Psoas muscle (tissue), 8 donors: ENCODE results near the gene GJA1. TPM values are rescaled to one million over a fixed set of nuclear protein-coding genes. Genes with fewer than 3 reads are reported as not detected.

Experiments used
- ATAC-seq, 4 donors: fragments of 200-7000 bp; cut with Tn5 transposase; one replicate each; pipeline ENCODE4 v1.9.1; 2020; ENCODE audit warnings: moderate library complexity in 3 of 4, mild to moderate bottlenecking in 2 of 4
- DNase-seq, 2 donors: peaks; one replicate each; pipeline ENCODE4 v3.0.0-alpha.2; 2020
- H3K27ac ChIP-seq: fragments of 200-600 bp; one replicate; pipeline ENCODE4 v1.8.0; 2022
- H3K27me3 ChIP-seq, 3 donors: fragments of 200-600 bp in 1 of 3; one replicate each; pipeline versions ENCODE4 v1.6.1 to v1.8.0; 2013 to 2022; ENCODE audit warnings: low read length in 2 of 3, mild to moderate bottlenecking in 2 of 3, moderate library complexity in 1 of 3; ENCODE audit not compliant: insufficient read depth in 3 of 3
- H3K36me3 ChIP-seq, 2 donors: fragments of 200-600 bp in 1 of 2; one replicate each; pipeline versions ENCODE4 v1.6.1 to v1.8.0; 2013 to 2022; ENCODE audit warnings: low read depth in 1 of 2, mild to moderate bottlenecking in 1 of 2, moderate library complexity in 1 of 2; ENCODE audit not compliant: insufficient read depth in 1 of 2
- H3K4me1 ChIP-seq: fragments of 200-600 bp; one replicate; pipeline ENCODE4 v1.8.0; 2022
- H3K4me3 ChIP-seq: fragments of 200-600 bp; one replicate; pipeline ENCODE4 v1.8.0; 2022; ENCODE audit warnings: mild to moderate bottlenecking
- H3K9me3 ChIP-seq: fragments of 200-600 bp; one replicate; pipeline ENCODE4 v1.8.0; 2022
- CTCF ChIP-seq: fragments of 200-600 bp; IDR thresholded peaks from one replicate; pipeline ENCODE4 v1.8.0; 2022; ENCODE audit warnings: antibody characterized with exemption
- WGBS, 3 donors: extraction: QIAGEN DNeasy Blood & Tissue Kit; methylation state at CpG; one replicate each; pipeline versions ENCODE4 v1.1.6 to v1.1.7; 2013; 5-methylcytosine and 5-hydroxymethylcytosine counted together
- intact Hi-C, 2 donors: fragments of 100-400 bp; cut with DNase I; formaldehyde crosslinking; loops; one replicate each; pipeline versions ENCODE4 v1.11.0 to v1.14.2; 2022
- polyA plus RNA-seq, 3 donors: library from polyadenylated mRNA; stranded (reverse); fragments of 200-250 nt; gene quantifications; one replicate each; pipeline ENCODE4 v1.2.3, GENCODE V29; 2013
- total RNA-seq, 4 donors: library from RNA; stranded (reverse); fragmentation: NEBNext Ultra II Directional in 2 of 4; extraction: Animal tissue kit (Norgen Biotek cat#: 25700) in 2 of 4; gene quantifications; one replicate each; pipeline versions ENCODE4 v1.2.1 to v1.2.4, GENCODE V29; 2021 to 2023
- donor health status: healthy with polysubstance abuse.
- donor health status: DM: no; HTN: no; CAD: no; lungs with moderate emphysema.
- donor health status: Bipolar disorder and iron deficiency.
- donor health status: healthy.
- donor health status: DM: yes; HTN: yes; CAD: no.
- donor health status: DM: no; HTN: no; CAD: no.
- donor health status: DM: no; HTN: no; CAD: no.
- donor health status: DM: yes; HTN: yes; CAD: no.

The GJA1 gene
- total and polyA plus RNA-seq, 7 donors: 5.8 to 20.2 (median 9.8) TPM

GRCh38 chr6:121463087-121463486, 27.6 kb downstream of the GJA1 start:
- DNase-seq (no peak), ATAC-seq (no peak)
- no peaks in the 10 kb centered on the region for H3K36me3 ChIP-seq
- H3K27me3 ChIP-seq: no peaks in the 10 kb centered on the region
- TF ChIP-seq CTCF: no peak
- no peak overlapping the region for H3K27ac ChIP-seq
- H3K4me3 ChIP-seq: no peak overlapping the region
- WGBS, 3 donors: 84 to 91% (median 89%) methylated on average over 3 of the region's 3 CpGs
- no peaks in the 10 kb centered on the region for H3K9me3 ChIP-seq
- intact Hi-C loops: no loop called here
- no peaks in the 10 kb centered on the region for H3K4me1 ChIP-seq

- H3K4me3 ChIP-seq: no peak overlapping the region
- no peak for DNase-seq
- TF ChIP-seq CTCF: no peak
- no peak overlapping the region for H3K27ac ChIP-seq
- ATAC-seq: no peak
- intact Hi-C loops: no loop called here
- no peaks in the 10 kb centered on the region for H3K36me3 ChIP-seq
- H3K9me3 ChIP-seq: no peaks in the 10 kb centered on the region
- H3K27me3 ChIP-seq: no peaks in the 10 kb centered on the region
- 69 to 82% (median 72%) methylated on average over 6 of the region's 6 CpGs for WGBS, 3 donors
- no peaks in the 10 kb centered on the region for H3K4me1 ChIP-seq
These were observed 29.7 kb downstream of the GJA1 start for GRCh38 chr6:121465101-121465500.

GRCh38 chr6:121479486-121480098, 44.1 kb downstream of the GJA1 start:
- Histone ChIP-seq H3K4me1 (no peaks in the 10 kb centered on the region), H3K27me3 (no peaks in the 10 kb centered on the region), H3K36me3 (no peaks in the 10 kb centered on the region), H3K9me3 (no peaks in the 10 kb centered on the region), H3K4me3 (no peak overlapping the region), H3K27ac (no peak overlapping the region)
- WGBS, 3 donors: 91 to 92% (median 92%) methylated on average over 21 of the region's 21 CpGs
- no peak for TF ChIP-seq CTCF
- DNase-seq (no peak), ATAC-seq (no peak)
- intact Hi-C loops: no loop called here

- DNase-seq: no peak
- H3K4me1 ChIP-seq: no peaks in the 10 kb centered on the region
- H3K4me3 ChIP-seq: no peak overlapping the region
- no peaks in the 10 kb centered on the region for H3K27me3 ChIP-seq
- no peak for ATAC-seq
- H3K36me3 ChIP-seq: no peaks in the 10 kb centered on the region
- no peaks in the 10 kb centered on the region for H3K9me3 ChIP-seq
- intact Hi-C loops: no loop called here
- TF ChIP-seq CTCF: no peak
- 84 to 95% (median 91%) methylated on average over 18 of the region's 18 CpGs for WGBS, 3 donors
- no peak overlapping the region for H3K27ac ChIP-seq
These were observed 44.8 kb downstream of the GJA1 start for GRCh38 chr6:121480099-121480713.
